ENCODE data around the gene MED16.
"Not testable (repeated sequence)": the region's sequence is repeated elsewhere in the genome, so short reads cannot be mapped to it uniquely, and the experiment has no call there.

MED16 gene

DNA sequence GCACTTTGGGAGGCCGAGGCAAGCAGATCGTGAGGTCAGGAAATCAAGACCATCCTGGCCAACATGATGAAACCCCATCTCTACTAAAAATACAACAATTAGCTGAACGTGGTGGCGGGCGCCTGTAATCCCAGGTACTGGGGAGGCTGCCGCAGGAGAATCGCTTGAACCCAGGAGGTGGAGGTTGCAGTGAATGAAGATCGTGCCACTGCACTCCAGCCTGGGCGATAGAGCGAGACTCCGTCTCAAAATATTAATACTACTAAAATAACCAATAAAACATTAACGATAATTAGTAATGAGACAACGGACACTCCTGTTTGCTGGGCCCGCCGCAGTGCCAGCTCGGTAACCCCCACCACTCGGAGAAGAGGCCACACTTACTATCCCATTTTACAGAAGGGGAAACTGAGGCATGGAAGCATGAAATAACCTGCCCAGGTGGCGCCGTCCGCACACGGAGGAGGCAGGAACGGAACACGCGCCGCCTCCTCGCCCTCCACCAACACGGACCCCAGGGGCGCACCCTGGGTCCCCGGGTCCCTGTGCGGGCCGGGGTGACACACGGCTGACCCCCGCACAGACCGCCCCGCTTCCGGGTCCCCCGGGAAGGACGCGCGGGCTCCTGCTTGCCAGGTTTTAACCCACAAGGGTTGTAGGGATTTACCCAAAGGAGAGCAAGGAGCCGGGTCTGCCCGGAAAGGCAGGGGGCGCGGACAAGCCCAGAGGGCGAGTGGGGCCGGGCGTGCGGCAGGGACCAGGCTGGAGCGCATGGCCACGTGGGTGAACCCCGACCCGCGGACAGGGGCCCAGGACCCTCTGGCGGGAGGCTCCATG is 18.4 kb upstream of the MED16 start:
- no peak for FAIRE-seq

DNA sequence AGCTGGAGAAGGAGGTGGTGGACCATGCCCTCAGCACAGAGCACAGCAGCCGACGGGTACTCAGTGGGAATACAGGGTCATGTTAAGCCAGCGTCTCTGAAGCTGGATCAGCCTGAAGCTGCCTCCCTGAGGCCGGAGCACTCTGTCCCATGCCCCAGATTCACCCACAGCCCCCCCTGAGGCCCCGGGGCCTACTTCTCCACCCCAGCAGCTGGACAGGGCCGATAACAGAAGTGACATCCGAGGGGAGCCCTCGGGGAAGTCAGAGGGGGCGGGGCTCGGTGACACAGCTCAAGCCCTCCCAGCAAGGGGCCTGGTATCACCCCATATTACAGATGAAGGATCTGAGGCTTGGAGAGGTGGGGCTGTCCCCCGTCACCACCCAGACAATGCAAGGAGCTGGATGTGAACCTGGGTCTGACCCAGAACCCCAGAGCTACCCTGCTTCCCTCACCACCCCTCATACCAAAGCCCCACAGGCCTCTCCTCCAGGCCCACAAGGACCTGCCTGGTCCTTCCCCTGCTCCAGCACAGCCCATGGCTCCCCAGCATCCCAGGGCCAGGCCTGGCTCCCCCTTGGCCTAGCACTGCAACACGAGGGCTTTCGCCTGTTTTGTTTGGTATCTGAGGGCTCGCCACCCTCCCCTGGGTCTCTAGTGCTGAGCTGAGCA is 14.3 kb upstream of the MED16 start:
- no peak for FAIRE-seq

DNA sequence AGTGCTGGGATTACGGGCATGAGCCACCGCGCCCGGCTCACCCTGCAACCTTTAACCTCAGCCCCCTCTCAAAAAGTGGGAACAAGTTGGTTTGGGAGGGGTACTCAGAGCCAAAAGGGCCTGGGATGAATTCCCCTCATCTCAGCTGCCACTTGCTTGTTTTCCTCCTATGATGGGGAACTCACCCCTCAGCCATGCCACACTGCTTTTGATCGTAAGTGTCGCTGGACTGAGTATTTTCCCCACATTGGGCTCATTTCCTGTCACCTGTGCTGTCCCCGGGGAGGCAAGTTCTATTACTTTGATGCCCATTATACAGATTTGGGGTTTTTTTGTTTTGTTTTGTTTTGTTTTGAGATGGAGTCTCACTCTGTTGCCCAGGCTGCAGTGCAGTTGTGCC is 13.5 kb upstream of the MED16 start:
- no peak for FAIRE-seq

DNA sequence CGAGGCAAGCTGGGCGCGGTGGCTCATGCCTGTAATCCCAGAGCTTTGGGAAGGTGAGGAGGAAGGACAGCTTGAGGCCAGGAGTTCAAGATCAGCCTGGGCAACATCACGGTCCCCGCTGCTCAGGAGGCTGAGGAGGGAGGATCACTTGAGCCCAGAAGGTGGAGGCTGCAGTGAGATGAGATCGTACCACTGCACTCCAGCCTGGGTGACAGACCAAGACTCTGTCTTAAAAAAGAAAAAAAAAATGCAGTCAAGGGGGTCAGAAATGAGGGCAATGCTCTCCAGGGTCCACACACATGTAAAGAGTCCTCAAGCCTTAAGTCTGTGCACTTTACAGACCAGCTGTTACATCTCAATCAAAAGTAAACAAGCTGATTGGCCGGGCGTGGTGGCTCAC is 11.6 kb upstream of the MED16 start:
- no peak for FAIRE-seq

DNA sequence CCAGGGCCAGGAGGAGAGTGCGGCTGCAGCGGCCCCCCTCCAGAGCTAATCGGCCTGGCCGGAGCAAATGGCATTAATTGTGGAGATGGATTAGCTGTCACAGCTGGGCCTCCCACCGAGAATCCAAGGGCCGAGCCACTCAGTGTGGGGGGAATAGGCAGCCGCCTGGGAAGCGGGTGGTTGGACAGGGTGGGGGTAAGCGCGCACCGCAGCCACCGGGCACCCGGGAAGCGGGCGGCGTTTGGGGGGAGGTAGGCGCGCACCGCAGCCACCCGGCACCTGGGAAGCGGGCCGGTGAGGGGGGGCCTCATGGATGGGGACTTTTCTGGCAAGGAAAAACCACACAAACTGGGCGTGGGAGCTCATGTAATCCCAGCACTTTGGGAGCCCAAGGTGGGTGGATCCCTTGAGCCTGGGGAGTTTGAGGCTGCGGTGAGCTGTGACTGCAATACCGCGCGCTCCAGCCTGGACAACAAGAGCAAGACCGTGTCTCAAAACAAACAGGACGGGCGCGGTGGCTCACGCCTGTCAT is 10.3 kb upstream of the MED16 start:
- FAIRE-seq = no peak

DNA sequence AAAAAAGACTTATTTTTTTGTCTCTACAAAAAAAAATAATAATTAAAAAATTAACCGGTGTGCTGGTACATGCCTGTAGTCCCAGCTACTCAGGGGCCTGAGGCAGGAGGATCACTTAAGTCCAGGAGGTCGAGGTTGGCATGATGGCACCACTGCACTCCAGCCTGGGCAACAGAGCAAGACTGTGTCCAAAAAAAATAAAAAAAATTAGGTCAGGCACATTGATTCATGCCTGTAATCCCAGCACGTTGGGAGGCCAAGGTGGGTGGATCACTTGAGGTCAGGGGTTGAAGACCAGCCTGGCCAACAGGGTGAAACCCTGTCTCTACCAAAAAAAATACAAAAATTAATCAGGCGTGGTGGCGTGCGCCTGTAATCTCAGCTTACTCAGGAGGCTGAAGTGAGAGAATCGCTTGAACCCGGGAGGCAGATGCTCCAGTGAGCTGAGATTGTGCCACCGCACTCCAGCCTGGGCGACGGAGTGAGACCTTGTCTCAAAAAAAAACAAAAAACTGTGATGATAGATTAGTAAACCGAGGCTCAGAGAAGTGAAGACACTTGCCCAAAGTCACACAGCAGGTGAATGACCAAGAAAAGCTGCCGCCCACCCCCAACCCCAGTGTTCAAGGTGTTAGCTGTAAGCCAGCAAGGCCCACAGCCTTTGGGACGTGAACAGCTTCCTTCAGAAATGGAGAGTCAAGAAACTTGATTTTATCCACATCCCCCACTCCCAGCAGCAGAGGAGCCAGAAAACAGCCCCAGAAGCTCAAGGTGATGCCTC is 9.6 kb upstream of the MED16 start:
- no peak for FAIRE-seq

DNA sequence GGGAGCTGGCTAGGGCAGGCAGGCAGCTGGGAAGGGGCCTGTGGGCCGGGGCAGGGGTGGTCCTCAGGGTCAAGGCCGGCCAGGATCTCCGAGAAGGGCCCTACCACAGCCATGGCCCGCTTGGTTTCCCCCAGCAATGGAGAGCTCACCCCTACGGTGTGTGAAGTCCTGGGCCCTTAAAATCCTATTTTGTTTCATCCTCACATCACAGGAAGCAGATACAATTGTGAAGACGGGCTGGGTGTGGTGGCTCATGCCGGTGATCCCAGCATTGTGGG is 9.0 kb upstream of the MED16 start:
- FAIRE-seq = no peak

DNA sequence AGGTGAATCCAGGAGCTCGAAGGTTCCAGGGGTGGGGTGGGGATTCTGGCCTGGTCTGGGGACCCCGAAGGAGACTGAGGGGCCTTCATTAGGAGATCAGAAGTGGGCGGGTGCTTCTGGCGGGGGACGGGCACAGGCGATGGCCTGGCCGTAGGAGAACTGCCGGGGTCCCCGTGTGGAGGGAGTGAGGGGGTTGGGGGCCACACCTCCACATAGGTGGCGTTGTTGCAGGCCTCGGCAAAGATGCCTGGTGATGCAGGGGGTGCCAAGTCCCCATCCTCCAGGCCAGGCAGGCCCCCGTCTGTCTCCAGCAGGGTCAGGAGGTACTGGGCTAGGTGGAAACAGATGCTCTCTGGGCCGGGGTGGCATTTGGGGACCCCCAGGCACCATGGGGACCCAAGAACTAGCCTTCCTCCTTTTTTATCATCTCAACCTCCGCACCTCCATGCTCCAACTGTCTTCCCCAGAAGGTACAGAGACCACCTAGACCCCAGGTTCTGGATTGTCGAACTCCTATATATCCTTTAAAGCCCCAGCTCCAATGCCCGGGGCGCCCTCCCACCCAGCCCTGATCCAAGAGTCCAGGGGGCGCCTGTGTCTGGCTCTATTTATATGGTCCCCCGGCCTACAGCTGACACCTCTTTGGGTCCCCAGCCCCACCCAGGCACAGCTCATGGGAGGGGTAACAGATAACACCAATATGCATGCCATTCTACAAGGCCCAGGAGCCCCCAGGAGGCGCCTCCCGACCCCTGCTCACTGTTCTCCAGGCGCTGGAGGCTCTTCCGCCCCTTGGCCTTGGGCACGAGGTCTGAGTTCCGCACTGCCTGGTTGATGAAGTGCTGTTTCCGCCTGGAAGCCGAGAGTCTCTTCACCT is 8.5 kb upstream of the MED16 start:
- no peak for FAIRE-seq

DNA sequence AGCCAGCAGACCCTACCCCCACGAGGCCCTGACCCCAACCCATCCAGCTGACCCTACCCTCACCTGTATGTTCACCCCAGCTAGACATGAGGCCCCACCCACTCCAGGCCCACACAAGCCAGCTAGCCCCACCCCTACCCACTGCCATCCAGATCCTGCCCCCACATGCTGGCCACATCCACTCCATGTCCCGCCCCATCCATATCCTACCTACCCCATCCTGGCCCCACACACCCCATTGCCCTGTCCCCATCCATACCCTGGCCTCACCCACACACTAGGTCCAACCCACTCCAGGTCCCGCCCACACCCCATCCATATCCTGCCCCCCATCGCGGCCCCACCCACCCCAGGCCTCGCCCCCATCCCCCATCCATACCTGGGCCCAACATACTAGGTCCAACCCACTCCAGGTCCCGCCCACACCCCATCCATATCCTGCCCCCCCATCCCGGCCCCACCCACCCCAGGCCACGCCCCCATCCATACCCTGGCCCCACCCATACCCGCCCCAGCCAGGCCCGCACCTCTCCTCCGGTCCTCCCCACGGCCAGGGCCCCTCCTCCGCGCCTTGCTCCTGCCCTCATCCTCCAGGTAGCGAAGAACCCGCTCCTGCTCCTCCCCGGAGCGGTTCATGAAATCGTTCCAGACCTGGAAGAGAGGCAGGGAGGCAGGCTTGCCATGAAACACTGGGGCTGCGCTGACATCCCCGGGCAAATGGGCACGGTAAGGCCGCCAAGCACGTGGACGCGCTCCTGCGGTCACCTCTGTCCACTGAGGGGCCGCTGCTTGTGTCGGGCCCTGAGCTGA is 7.5 kb upstream of the MED16 start:
- FAIRE-seq = no peak

DNA sequence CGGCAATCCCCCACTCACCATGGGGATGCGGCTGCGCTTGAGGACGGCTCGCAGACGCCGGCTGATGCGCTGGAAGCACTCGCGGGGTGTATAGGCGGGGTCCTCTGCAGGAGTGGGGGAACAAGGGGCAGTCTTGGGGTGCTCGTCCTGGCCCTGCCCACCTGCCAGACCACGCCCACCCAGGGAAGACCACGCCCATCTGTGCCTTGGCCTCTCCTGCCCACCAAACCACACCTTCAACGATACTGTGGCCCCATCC is 7.0 kb upstream of the MED16 start:
- FAIRE-seq = no peak

DNA sequence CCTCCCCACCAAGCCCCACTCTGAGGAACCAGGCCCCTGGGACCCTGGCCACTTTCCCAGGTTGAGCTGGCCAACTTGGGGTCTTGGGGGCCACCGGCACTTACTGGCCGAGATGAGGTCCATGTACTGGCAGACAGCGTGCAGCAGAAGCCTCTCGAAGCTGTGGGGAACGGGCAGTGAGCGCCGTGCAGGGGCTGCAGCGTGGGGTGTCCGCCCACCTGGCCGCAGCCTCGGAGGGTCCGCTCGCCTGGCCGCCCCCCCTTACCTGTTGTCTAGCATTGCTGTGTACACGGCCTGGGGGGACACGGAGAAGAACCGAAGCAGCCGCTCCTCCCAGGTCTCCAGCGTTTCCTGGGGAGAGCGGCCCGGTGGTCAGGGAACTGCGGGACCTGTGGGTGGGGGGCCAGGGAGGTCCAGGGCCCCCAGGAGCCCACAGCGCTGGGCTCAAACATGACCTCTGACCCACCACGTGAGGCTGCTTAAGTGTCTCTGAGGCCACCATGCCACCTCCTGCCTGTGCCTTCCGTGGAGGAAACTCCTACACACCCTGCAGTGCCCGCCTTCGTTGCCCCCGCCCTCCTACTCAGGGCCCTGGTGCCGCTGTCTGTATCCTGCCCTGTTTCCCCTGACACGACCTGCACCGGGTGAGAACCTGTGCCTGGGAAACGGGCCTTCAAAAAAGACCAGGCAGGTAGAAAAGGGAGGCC is 6.5 kb upstream of the MED16 start:
- FAIRE-seq = no peak

DNA sequence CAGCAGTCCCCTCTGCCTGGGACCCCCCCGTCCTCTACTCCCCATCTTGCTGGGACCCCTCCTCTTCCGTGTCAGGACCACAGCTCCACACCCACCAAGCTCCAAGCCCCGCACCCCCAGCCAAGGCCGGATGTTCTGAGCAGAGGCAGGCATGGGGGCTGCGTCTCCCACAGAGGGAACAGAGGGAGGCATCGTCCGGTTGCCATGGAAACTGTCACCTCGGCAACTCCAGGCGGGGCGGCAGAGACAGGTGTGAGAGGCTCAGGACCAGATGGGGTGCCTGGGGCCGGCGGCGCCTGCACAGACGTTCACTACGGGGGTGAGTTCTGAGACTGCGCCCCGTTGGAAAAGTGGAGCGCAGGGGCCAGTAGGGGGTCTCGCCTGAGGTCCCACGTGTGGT is 5.7 kb upstream of the MED16 start:
- FAIRE-seq = no peak

DNA sequence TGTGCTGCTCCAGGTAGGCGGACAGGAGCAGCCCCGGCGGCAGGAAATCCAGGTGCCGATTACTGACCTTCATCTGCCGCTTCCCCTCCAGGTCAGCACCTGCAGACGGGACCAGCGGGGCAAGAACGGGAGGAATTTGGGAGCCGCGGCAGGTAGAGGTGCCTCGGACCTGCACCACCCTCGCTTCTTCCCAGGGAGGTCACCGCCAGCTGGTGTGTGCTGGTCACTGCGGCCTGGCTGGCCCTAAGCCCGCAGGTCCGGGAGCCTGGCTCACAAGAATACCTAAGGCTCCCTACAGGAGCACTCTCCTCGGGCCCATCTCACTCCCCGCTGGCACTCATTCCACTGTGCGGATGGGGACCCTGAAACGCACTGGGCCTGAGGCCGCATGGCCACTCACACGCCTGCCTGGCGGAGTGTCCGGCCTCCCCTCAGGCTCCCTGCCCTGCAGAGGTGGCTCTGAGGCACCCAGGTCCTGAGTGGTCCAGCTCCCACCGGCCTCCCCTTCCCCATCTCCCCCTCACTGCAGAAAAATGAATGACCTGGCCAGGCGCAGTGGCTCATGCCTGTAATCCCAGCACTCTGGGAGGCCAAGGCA is 4.6 kb upstream of the MED16 start:
- no peak for FAIRE-seq

DNA sequence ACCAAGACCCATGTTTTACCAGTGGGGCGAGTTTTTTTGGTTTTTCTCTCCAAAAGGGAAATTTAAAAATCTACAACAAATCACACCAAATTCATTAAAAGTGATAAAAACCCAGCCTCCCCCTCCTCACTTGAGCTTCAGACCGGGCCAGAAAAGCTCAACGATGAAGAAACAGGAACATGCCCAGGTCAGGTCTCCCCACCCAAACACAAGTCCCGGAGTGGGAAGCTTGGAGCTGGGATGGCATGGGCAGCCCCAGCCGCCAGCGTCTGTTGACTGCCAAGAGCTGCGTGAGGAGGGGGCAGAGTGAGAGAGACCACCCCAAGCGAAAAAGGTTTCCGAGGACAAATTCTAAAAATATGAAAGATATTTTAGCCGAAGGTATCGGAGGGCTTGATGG is 4.0 kb upstream of the MED16 start:
- no peak for FAIRE-seq

DNA sequence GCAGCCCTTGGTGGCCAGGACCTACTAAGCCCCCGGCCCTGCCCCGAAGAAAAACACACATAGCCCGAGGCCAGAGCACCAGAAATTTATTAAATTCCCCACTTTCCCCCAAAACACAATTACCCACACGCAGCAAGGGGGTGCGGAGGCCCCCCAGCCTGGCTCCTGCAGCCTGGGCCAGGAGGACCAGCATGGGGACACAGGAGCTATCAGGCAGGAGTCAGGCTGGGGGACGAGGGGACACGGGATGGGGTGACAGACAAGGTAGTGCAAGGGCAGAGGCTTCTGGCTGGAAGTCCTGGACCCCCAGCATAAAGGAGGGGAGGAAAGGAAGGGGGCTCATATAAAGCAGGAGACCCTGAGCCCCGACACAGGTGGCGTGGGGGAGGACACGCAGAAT is 3.4 kb upstream of the MED16 start:
- FAIRE-seq = no peak

DNA sequence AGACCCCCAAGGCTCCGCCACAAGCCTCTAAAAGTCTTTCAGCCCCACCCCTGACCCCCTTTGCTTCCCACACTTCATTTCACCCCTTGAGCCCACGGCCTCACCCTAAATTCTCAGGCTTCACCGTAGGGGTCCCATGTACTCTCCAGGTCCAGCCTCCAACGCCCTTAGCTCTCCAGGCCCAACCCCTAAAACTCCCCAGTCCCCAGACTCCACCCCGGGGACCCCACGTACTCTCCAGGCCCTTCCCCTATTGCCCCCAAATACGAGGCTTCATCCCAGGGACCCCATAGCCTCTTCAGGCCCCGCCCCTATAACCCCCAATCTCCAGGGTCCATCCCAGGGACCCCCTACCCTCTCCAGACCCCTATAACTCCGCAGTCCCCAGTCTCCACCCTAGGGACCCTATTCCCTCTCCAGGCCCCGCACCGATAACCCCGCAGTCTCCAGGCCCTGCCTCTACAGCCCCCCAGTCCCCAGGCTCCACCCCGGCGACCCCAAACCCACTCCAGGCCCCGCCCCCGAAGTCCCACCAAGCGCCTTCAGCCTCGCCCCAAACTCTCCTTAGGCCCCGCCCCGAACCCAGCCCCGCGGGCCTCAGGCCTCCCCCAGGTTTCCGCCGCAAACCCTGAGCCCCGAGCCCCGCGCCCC is 619 bp downstream of the MED16 start:
- no peak for FAIRE-seq

DNA sequence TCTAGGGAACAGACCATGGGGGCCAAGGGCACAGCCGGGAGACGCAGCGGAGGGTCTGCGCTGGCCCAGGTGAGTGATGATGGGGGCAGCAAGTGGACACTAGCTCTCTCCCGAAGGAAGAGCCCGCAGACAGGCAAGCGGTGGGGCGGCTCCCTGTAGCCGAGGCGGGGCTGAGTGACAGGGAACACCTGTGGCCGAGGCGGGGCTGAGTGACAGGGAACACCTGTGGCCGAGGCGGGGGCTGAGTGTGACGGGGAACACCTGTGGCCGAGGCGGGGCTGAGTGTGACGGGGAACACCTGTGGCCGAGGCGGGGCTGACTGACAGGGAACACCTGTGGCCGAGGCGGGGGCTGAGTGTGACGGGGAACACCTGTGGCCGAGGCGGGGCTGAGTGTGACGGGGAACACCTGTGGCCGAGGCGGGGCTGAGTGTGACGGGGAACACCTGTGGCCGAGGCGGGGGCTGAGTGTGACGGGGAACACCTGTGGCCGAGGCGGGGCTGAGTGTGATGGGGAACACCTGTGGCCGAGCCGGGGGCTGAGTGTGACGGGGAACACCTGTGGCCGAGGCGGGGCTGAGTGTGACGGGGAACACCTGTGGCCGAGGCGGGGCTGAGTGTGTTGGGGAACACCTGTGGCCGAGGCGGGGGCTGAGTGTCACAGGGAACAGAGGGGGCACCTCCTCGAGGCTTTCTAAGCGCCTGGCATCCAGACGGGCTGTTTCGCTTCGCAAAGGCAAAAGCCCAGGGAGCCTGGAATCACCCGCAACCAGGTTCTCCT is 1.4 kb downstream of the MED16 start:
- not testable (repeated sequence) for FAIRE-seq

DNA sequence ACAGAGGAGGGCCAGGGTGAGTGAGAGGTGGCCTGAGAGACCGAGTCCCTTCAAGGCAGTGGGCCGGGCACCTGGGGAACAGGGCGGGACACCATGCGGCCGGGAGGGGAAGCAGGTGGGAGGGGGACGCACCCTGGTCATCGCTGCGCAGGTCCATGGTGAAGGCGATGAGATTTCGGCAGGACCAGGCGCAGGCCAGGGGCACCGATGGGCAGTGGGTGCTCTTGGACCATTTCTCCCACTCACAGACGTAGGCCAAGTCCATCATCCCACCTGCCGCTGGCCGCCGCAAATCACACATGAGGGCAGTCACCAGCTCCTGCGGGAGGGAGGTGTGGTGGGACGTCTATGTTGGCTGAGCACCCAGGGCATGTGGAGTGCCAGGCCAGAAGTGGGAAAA is 2.2 kb downstream of the MED16 start:
- FAIRE-seq = no peak

DNA sequence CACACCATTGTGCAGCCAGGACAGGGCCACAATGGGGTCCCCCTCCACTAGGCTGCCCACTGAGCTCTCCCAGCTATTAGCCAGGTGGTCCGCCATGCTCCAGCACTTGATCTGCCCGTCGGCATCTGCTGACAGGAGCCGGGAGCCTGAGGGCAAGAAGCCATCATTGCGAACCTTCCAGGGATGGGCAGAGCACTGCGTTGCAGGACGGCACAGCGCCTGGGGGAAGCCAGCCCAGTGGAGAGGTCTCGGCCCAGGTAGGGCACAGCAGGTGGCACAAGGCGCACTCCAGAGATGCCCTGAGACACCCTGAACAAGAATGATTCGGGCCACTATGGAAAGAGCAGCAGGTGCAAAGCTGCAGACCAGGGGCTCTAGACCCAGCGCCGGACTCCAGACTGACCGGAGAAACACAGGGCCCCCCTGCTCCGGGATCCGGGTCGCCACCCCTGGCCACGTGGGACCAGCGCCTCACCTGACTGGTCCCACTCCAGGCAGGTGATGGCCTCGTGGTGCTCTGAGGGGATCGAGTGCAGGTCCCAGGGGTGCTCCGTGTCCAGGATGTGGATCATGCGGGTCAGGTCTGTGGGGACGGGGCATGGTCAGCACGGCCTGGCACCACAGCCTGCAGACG is 3.2 kb downstream of the MED16 start:
- FAIRE-seq = no peak

Measured in A204.1 (cell line).